ENCODE data around the gene KIAA0586.
A peak's percentile ranks its signal among the peaks of the same experiment; 100 is the strongest.

KIAA0586 gene

DNA sequence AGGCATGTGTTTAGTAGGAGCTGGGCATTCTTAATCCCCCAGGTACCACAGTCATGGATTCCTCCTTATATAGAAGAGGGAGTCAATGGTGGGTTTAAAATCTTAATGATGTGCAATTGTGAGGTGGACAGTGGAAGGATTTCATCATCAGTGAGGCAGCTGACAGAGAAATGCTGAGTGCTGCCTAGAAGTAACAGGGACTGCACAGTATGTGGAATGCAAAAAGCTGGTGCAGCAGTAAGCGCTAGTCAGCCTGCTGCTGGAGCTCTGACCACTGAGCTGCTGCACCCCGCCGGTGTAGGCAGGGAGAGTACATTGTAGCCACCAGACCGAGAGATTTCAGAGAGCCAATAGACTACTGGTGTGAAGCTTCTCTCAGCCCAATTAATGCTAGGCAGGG is 129.7 kb downstream of the KIAA0586 start:
- Histone ChIP-seq H3K27me3 (ENCODE audit: control insufficient read depth in 1 of 2, insufficient read depth in 1 of 2, low read length in 2 of 2) (no peaks in the 10 kb centered on the region), H3K4me1 (ENCODE audit: control insufficient read depth, insufficient read depth, low read depth, low read length) (no peaks in the 10 kb centered on the region), H2BK120ac (ENCODE audit: low read depth, low read length) (no peak overlapping the region), H3K4ac (ENCODE audit: low read depth in 1 of 2, low read length in 2 of 2) (no peak overlapping the region), H3K79me1 (replicated peaks; ENCODE audit: low read length, poor library complexity, severe bottlenecking) (no peaks in the 10 kb centered on the region), H4K91ac (ENCODE audit: low read length) (no peak overlapping the region), H3K14ac (ENCODE audit: low read length in 2 of 2) (peak overlapping the region in 1 of 2 experiments; percentile 44), H4K8ac (ENCODE audit: low read length) (peak overlapping the region; percentile 47), H3K27ac (ENCODE audit: low read length, poor library complexity, severe bottlenecking) (no peak overlapping the region), H2BK5ac (ENCODE audit: low read depth, low read length, poor library complexity, severe bottlenecking) (no peak overlapping the region), H3K36me3 (ENCODE audit: control insufficient read depth in 1 of 2, insufficient read depth in 2 of 2, low read depth in 1 of 2, low read length in 2 of 2) (no peaks in the 10 kb centered on the region), H3K4me2 (ENCODE audit: low read length, poor library complexity, severe bottlenecking) (no peak overlapping the region), H2BK12ac (ENCODE audit: low read length in 2 of 2) (peak overlapping the region in 1 of 2 experiments; percentile 6), H2AFZ (ENCODE audit: low read depth, low read length) (peak overlapping the region; percentile 39), H3K9me3 (ENCODE audit: control insufficient read depth, low read length) (no peaks in the 10 kb centered on the region), H3K9ac (ENCODE audit: low read length) (no peak overlapping the region), H2BK15ac (ENCODE audit: low read depth, poor library complexity, severe bottlenecking) (no peak overlapping the region), H3K4me3 (ENCODE audit: insufficient read depth in 1 of 2, low read depth in 1 of 2, low read length in 2 of 2) (no peak overlapping the region), H3K18ac (ENCODE audit: low read depth in 1 of 2, low read length in 2 of 2) (peak overlapping the region; percentile 1 to 53), H3K23ac (ENCODE audit: low read length in 2 of 2) (no peak overlapping the region), H2AK5ac (ENCODE audit: low read length, severe bottlenecking) (no peak overlapping the region)
- 79% methylated on average over 4 of the region's 4 CpGs for WGBS
- peak; percentile 42 for DNase-seq

DNA sequence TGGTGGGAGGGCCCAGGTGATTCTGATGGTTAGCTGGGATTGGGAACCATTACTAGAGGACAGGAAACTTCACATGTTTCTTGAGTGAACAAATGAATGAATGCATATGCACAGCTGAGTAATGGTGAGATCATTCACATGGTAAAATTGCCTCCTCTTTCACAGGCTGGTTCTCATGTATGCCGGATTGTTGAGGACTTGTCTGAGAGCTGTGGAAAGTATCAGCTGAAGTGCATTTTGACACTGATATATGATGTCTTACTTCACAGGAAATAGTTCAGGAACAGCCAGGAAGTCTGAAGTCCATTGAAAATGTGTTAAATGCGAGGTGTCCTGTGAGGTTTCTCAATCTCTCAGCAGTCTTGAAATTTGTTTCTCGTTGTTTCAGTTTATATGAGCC is 132.7 kb downstream of the KIAA0586 start:
- Histone ChIP-seq H2BK120ac (ENCODE audit: low read depth, low read length) (no peak overlapping the region), H3K4me2 (ENCODE audit: low read length, poor library complexity, severe bottlenecking) (no peak overlapping the region), H3K9me3 (ENCODE audit: control insufficient read depth, low read length) (no peaks in the 10 kb centered on the region), H3K4me1 (ENCODE audit: control insufficient read depth, insufficient read depth, low read depth, low read length) (no peaks in the 10 kb centered on the region), H2BK5ac (ENCODE audit: low read depth, low read length, poor library complexity, severe bottlenecking) (no peak overlapping the region), H3K4ac (ENCODE audit: low read depth in 1 of 2, low read length in 2 of 2) (no peak overlapping the region), H2BK15ac (ENCODE audit: low read depth, poor library complexity, severe bottlenecking) (no peak overlapping the region), H3K14ac (ENCODE audit: low read length in 2 of 2) (no peak overlapping the region), H3K23ac (ENCODE audit: low read length in 2 of 2) (no peak overlapping the region), H2BK12ac (ENCODE audit: low read length in 2 of 2) (peak overlapping the region in 1 of 2 experiments; percentile 42), H4K91ac (ENCODE audit: low read length) (no peak overlapping the region), H3K27ac (ENCODE audit: low read length, poor library complexity, severe bottlenecking) (no peak overlapping the region), H3K79me1 (replicated peaks; ENCODE audit: low read length, poor library complexity, severe bottlenecking) (no peaks in the 10 kb centered on the region), H3K36me3 (ENCODE audit: control insufficient read depth in 1 of 2, insufficient read depth in 2 of 2, low read depth in 1 of 2, low read length in 2 of 2) (no peaks in the 10 kb centered on the region), H4K8ac (ENCODE audit: low read length) (no peak overlapping the region), H3K18ac (ENCODE audit: low read depth in 1 of 2, low read length in 2 of 2) (no peak overlapping the region), H2AK5ac (ENCODE audit: low read length, severe bottlenecking) (no peak overlapping the region), H3K27me3 (ENCODE audit: control insufficient read depth in 1 of 2, insufficient read depth in 1 of 2, low read length in 2 of 2) (no peaks in the 10 kb centered on the region), H3K9ac (ENCODE audit: low read length) (no peak overlapping the region), H3K4me3 (ENCODE audit: insufficient read depth in 1 of 2, low read depth in 1 of 2, low read length in 2 of 2) (no peak overlapping the region), H2AFZ (ENCODE audit: low read depth, low read length) (no peak overlapping the region)
- 0% methylated on average over 3 of the region's 3 CpGs for WGBS
- DNase-seq: peak; percentile 90

DNA sequence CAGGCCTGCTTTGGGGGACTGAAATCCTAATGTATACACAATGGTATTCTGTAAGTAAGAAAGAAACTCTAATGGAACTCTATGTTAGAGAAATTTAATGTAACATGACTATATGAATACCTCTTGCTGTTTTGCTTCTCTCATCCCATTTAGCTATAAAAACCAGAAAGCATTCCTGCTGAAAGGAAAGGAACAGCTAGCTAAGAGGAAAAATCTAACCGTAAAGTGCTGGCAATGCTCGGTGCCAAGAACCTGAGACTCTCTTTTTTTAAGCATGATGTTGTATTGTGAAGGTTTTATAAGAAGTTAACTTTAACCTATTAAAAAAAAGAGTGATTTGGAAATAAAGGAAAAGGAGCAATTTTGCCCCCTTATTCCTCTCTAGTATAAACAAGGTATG is 134.6 kb downstream of the KIAA0586 start:
- Histone ChIP-seq H3K4me1 (ENCODE audit: control insufficient read depth, insufficient read depth, low read depth, low read length) (no peaks in the 10 kb centered on the region), H4K91ac (ENCODE audit: low read length) (no peak overlapping the region), H2BK120ac (ENCODE audit: low read depth, low read length) (no peak overlapping the region), H3K79me1 (replicated peaks; ENCODE audit: low read length, poor library complexity, severe bottlenecking) (no peaks in the 10 kb centered on the region), H2BK15ac (ENCODE audit: low read depth, poor library complexity, severe bottlenecking) (no peak overlapping the region), H3K4ac (ENCODE audit: low read depth in 1 of 2, low read length in 2 of 2) (no peak overlapping the region), H3K9ac (ENCODE audit: low read length) (no peak overlapping the region), H3K18ac (ENCODE audit: low read depth in 1 of 2, low read length in 2 of 2) (no peak overlapping the region), H3K4me2 (ENCODE audit: low read length, poor library complexity, severe bottlenecking) (no peak overlapping the region), H3K36me3 (ENCODE audit: control insufficient read depth in 1 of 2, insufficient read depth in 2 of 2, low read depth in 1 of 2, low read length in 2 of 2) (no peaks in the 10 kb centered on the region), H3K23ac (ENCODE audit: low read length in 2 of 2) (no peak overlapping the region), H2AFZ (ENCODE audit: low read depth, low read length) (no peak overlapping the region), H3K14ac (ENCODE audit: low read length in 2 of 2) (no peak overlapping the region), H3K4me3 (ENCODE audit: insufficient read depth in 1 of 2, low read depth in 1 of 2, low read length in 2 of 2) (no peak overlapping the region), H2AK5ac (ENCODE audit: low read length, severe bottlenecking) (no peak overlapping the region), H2BK5ac (ENCODE audit: low read depth, low read length, poor library complexity, severe bottlenecking) (no peak overlapping the region), H3K9me3 (ENCODE audit: control insufficient read depth, low read length) (no peaks in the 10 kb centered on the region), H3K27ac (ENCODE audit: low read length, poor library complexity, severe bottlenecking) (no peak overlapping the region), H4K8ac (ENCODE audit: low read length) (no peak overlapping the region), H2BK12ac (ENCODE audit: low read length in 2 of 2) (no peak overlapping the region), H3K27me3 (ENCODE audit: control insufficient read depth in 1 of 2, insufficient read depth in 1 of 2, low read length in 2 of 2) (no peaks in the 10 kb centered on the region)
- DNase-seq: no peak
- 81% methylated on average over 2 of the region's 2 CpGs for WGBS

DNA sequence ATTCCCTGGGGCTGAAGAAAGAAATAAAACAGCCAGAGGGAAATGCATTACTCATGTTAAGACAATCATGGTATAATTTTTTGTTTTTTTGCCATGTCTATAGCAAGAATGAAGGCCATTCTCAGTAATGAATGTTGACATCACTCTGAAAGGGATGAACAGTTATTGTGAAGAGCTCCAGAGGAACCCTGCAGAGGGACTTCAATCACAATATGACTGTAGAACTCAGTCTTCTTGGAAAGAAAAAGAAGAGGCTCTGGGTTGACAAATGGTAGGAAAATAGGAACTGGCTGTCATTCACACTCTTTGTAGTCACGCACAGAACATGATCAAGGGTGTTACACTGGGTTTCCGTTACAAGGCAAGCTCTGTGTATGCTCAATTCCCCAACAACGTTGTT is 136.5 kb downstream of the KIAA0586 start:
- Histone ChIP-seq H2BK5ac (ENCODE audit: low read depth, low read length, poor library complexity, severe bottlenecking) (no peak overlapping the region), H3K4ac (ENCODE audit: low read depth in 1 of 2, low read length in 2 of 2) (no peak overlapping the region), H3K27me3 (ENCODE audit: control insufficient read depth in 1 of 2, insufficient read depth in 1 of 2, low read length in 2 of 2) (no peaks in the 10 kb centered on the region), H2AFZ (ENCODE audit: low read depth, low read length) (no peak overlapping the region), H3K14ac (ENCODE audit: low read length in 2 of 2) (no peak overlapping the region), H3K79me1 (replicated peaks; ENCODE audit: low read length, poor library complexity, severe bottlenecking) (no peaks in the 10 kb centered on the region), H3K9me3 (ENCODE audit: control insufficient read depth, low read length) (no peaks in the 10 kb centered on the region), H3K23ac (ENCODE audit: low read length in 2 of 2) (no peak overlapping the region), H4K8ac (ENCODE audit: low read length) (no peak overlapping the region), H4K91ac (ENCODE audit: low read length) (no peak overlapping the region), H3K36me3 (ENCODE audit: control insufficient read depth in 1 of 2, insufficient read depth in 2 of 2, low read depth in 1 of 2, low read length in 2 of 2) (no peaks in the 10 kb centered on the region), H3K4me2 (ENCODE audit: low read length, poor library complexity, severe bottlenecking) (no peak overlapping the region), H3K4me1 (ENCODE audit: control insufficient read depth, insufficient read depth, low read depth, low read length) (no peaks in the 10 kb centered on the region), H2AK5ac (ENCODE audit: low read length, severe bottlenecking) (no peak overlapping the region), H3K9ac (ENCODE audit: low read length) (no peak overlapping the region), H2BK120ac (ENCODE audit: low read depth, low read length) (no peak overlapping the region), H3K27ac (ENCODE audit: low read length, poor library complexity, severe bottlenecking) (no peak overlapping the region), H3K18ac (ENCODE audit: low read depth in 1 of 2, low read length in 2 of 2) (no peak overlapping the region), H2BK15ac (ENCODE audit: low read depth, poor library complexity, severe bottlenecking) (no peak overlapping the region), H2BK12ac (ENCODE audit: low read length in 2 of 2) (no peak overlapping the region), H3K4me3 (ENCODE audit: insufficient read depth in 1 of 2, low read depth in 1 of 2, low read length in 2 of 2) (no peak overlapping the region)
- no peak for DNase-seq
- WGBS: 84% methylated on average over 3 of the region's 3 CpGs

All from mesenchymal stem cell (in vitro differentiated cells and primary cell).